Measurements from ENCODE around the gene RUFY3. TPM values are rescaled to one million over a fixed set of nuclear protein-coding genes. Genes with fewer than 3 reads are reported as not detected.

The RUFY3 gene
- total and polyA plus RNA-seq, 9 of the 15 experiments (the other 6 are each of a cell fraction or from before 2014, with no cell fraction given) = 4.2 to 31.1 (median 21.5) TPM

GRCh38 chr4:70704931-70705182 lies 16.9 kb upstream of the RUFY3 start (continued):
- TF ChIP-seq PCBP2 (IDR thresholded peaks at IDR 0.05; ENCODE audit: low read depth, low read length, poor library complexity, severe bottlenecking) = no peak
- no peak for TF ChIP-seq MYBL2 (IDR thresholded peaks at IDR 0.05; ENCODE audit: low read depth)
- no peak for TF ChIP-seq MYBL2 (CRISPR knock-in tag; IDR thresholded peaks at IDR 0.05; ENCODE audit: borderline replicate concordance)
- TF ChIP-seq RBBP5 (IDR thresholded peaks at IDR 0.05; ENCODE audit: borderline replicate concordance, insufficient read depth, low read length, poor library complexity, severe bottlenecking) = peak; percentile 83
- TF ChIP-seq TCF7 (IDR thresholded peaks at IDR 0.05; ENCODE audit: borderline replicate concordance) = no peak
- no peak for TF ChIP-seq FOXA1 (IDR thresholded peaks at IDR 0.05; ENCODE audit: borderline replicate concordance)
- TF ChIP-seq KDM2B (CRISPR knock-in tag; IDR thresholded peaks at IDR 0.05) = no peak
- no peak for TF ChIP-seq RHOXF2B (CRISPR knock-in tag; conservative IDR thresholded peaks at IDR 0.05)
- no peak for TF ChIP-seq NFIC (IDR thresholded peaks at IDR 0.05)
- TF ChIP-seq SAFB2 (IDR thresholded peaks at IDR 0.05; ENCODE audit: borderline replicate concordance, low read depth, low read length, severe bottlenecking) = no peak
- TF ChIP-seq ZNF436 (CRISPR knock-in tag; IDR thresholded peaks at IDR 0.05) = no peak
- no peak for TF ChIP-seq ZNF324 (CRISPR knock-in tag; IDR thresholded peaks at IDR 0.05)
- 0 out of 2 replicates have a peak, but pooled peaks have one; percentile 20 for TF ChIP-seq ETS1 (conservative IDR thresholded peaks at IDR 0.05; ENCODE audit: control insufficient read depth, low read depth, low read length)
- no peak for TF ChIP-seq XRCC5 (IDR thresholded peaks at IDR 0.05; ENCODE audit: low read depth, low read length)
- no peak for TF ChIP-seq IRF9 (tag; IDR thresholded peaks at IDR 0.05)
- TF ChIP-seq USF1 (CRISPR knock-in tag; IDR thresholded peaks at IDR 0.05) = no peak
- TF ChIP-seq ZNF41 (CRISPR knock-in tag; conservative IDR thresholded peaks at IDR 0.05) = no peak
- 0 out of 2 replicates have a peak, but pooled peaks have one; percentile 14 for TF ChIP-seq HNRNPL (IDR thresholded peaks at IDR 0.05; ENCODE audit: low read depth, low read length)
- no peak for TF ChIP-seq ZNF699 (CRISPR knock-in tag; IDR thresholded peaks at IDR 0.05; ENCODE audit: insufficient replicate concordance)
- TF ChIP-seq DMBX1 (CRISPR knock-in tag; IDR thresholded peaks at IDR 0.05; ENCODE audit: borderline replicate concordance) = no peak
- no peak for TF ChIP-seq DEAF1 (CRISPR knock-in tag; IDR thresholded peaks at IDR 0.05)
- no peak for TF ChIP-seq PATZ1 (CRISPR knock-in tag; IDR thresholded peaks at IDR 0.05; ENCODE audit: borderline replicate concordance)

Data from K562 (cell line).